Keratinocyte (primary cell): ENCODE data around the gene PAFAH2.
"Not testable (repeated sequence)": the region's sequence is repeated elsewhere in the genome, so short reads cannot be mapped to it uniquely, and the experiment has no call there.

ENCODE experiments used
- CTCF ChIP-seq, 3 experiments: IDR thresholded peaks in 1 of 3; conservative IDR thresholded peaks in 1 of 3; optimal IDR thresholded peaks in 1 of 3; 2 replicates in 2 of 3; 3 replicates in 1 of 3; pipeline versions ENCODE3 to v1.5.1; 2011; ENCODE audit warnings: low read length in 3 of 3, mild to moderate bottlenecking in 3 of 3, moderate library complexity in 2 of 3, control low read depth in 1 of 3, inconsistent platforms in 1 of 3; ENCODE audit not compliant: insufficient read depth in 2 of 3; ENCODE audit errors: extremely low read depth in 1 of 3
- EZH2 ChIP-seq: IDR thresholded peaks from one replicate; pipeline ENCODE4 v1.6.1; 2012; ENCODE audit warnings: inconsistent platforms, mild to moderate bottlenecking, low read length, moderate library complexity

GRCh38 chr1:25943511-25943910 is 54.4 kb downstream of the PAFAH2 start:
- not testable (repeated sequence) for TF ChIP-seq EZH2; CTCF (optimal IDR thresholded peaks at IDR 0.05 in 1 of 3, IDR thresholded peaks at IDR 0.05 in 1 of 3, conservative IDR thresholded peaks at IDR 0.05 in 1 of 3; ENCODE audit: extremely low read depth in 1 of 3, insufficient read depth in 2 of 3, low read length in 3 of 3)
